GM23338 (cell line): ENCODE data around the gene ZMYND8.

Experiments
- CREB1 ChIP-seq: fragments of 250-450 bp; sonication (Bioruptor Pico); IDR thresholded peaks from 2 replicates; pipeline ENCODE4 v1.5.0; 2020; ENCODE audit warnings: low read depth, mild to moderate bottlenecking, moderate library complexity
- EZH2 ChIP-seq: fragments of 200-600 bp; sonication (generic); IDR thresholded peaks from one replicate; pipeline ENCODE4 v1.8.0; 2017; ENCODE audit warnings: antibody characterized with exemption, mild to moderate bottlenecking, low read depth; ENCODE audit not compliant: unreplicated experiment
- EZH2phosphoT487 ChIP-seq: fragments of 200-600 bp; sonication (generic); IDR thresholded peaks from one replicate; pipeline ENCODE4 v1.8.1; 2018; ENCODE audit warnings: antibody characterized with exemption; ENCODE audit not compliant: unreplicated experiment
- POLR2AphosphoS5 ChIP-seq: IDR thresholded peaks from 2 replicates; pipeline ENCODE4 v1.6.1; 2016; ENCODE audit warnings: antibody characterized with exemption, low read depth
- STAT1 ChIP-seq: IDR thresholded peaks from one replicate; pipeline ENCODE4 v1.6.1; 2016; ENCODE audit warnings: antibody characterized with exemption; ENCODE audit not compliant: unreplicated experiment
- ZNF114 ChIP-seq: fragments of 250-450 bp; sonication (Bioruptor Pico); IDR thresholded peaks from 2 replicates; pipeline ENCODE4 v1.5.0; 2020; ENCODE audit warnings: mild to moderate bottlenecking, moderate library complexity
- TF ChIP-seq, protein P1 (sequence below), 2 experiments: fragments of 200-600 bp in 1 of 2; sonication (generic) in 1 of 2; conservative IDR thresholded peaks; 2 replicates each; pipeline versions ENCODE4 v1.5.1 to v1.6.1; 2016 to 2017; ENCODE audit warnings: antibody characterized with exemption in 2 of 2, low read depth in 2 of 2, mild to moderate bottlenecking in 2 of 2, moderate library complexity in 1 of 2
- TF ChIP-seq, protein P2 (sequence below): IDR thresholded peaks from one replicate; pipeline ENCODE4 v1.6.1; 2018; ENCODE audit warnings: antibody characterized with exemption; ENCODE audit not compliant: unreplicated experiment
- TF ChIP-seq, protein P3 (sequence below): IDR thresholded peaks from 2 replicates; pipeline ENCODE4 v1.6.1; 2016; ENCODE audit warnings: antibody characterized with exemption

DNA sequence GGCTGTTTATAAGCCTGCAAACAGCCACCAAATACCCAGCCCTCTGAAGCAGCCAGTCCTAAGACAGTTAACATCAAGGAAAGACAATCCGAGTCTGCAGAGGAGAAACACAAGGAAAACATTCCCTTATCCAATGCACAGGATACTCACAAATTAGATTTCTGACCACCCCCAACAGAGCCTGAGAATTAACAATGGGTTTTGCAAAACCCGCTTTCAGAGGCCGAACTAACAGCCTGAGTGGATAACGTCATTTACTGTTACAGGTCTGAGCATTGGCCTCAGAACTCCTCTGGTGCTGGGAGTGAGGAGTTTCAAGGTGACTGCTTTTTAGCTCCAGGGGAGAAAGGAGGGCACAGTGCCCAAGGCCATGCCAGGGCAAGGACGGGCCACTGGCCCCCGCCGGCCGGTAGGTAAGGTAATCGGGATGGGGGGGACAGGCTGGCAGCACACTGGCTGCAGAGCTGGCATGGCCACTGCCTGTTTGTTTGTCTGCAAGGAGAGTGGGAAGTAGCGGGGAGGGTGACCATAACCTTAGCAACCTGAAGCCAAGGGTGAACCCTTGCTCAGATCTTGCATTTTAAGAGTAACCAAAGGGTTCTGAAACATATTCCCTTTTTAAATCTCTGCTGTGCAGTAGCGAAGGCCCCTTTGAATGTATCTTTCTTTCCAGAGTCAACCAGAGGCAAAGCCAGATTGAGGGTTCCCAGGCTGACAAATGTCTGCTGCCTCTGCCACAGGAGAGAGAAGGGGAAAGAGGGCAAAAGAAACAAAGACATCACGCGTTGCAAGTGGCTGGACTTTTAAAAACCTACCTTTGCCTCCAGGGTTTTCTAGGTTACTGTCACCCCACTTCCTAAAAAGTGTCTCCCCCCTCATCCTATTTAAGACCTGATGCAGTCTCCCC is 3.9 kb downstream of the ZMYND8 start:
- TF ChIP-seq, protein P1, sequence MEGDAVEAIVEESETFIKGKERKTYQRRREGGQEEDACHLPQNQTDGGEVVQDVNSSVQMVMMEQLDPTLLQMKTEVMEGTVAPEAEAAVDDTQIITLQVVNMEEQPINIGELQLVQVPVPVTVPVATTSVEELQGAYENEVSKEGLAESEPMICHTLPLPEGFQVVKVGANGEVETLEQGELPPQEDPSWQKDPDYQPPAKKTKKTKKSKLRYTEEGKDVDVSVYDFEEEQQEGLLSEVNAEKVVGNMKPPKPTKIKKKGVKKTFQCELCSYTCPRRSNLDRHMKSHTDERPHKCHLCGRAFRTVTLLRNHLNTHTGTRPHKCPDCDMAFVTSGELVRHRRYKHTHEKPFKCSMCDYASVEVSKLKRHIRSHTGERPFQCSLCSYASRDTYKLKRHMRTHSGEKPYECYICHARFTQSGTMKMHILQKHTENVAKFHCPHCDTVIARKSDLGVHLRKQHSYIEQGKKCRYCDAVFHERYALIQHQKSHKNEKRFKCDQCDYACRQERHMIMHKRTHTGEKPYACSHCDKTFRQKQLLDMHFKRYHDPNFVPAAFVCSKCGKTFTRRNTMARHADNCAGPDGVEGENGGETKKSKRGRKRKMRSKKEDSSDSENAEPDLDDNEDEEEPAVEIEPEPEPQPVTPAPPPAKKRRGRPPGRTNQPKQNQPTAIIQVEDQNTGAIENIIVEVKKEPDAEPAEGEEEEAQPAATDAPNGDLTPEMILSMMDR (conservative IDR thresholded peaks at IDR 0.05; ENCODE audit: low read depth in 2 of 2) = no peak
- TF ChIP-seq CREB1 (CRISPR knock-in tag) (no peak), POLR2AphosphoS5 (no peak), EZH2 (no peak), EZH2phosphoT487 (no peak), ZNF114 (CRISPR knock-in tag) (no peak), STAT1 (no peak)
- TF ChIP-seq, protein P2, sequence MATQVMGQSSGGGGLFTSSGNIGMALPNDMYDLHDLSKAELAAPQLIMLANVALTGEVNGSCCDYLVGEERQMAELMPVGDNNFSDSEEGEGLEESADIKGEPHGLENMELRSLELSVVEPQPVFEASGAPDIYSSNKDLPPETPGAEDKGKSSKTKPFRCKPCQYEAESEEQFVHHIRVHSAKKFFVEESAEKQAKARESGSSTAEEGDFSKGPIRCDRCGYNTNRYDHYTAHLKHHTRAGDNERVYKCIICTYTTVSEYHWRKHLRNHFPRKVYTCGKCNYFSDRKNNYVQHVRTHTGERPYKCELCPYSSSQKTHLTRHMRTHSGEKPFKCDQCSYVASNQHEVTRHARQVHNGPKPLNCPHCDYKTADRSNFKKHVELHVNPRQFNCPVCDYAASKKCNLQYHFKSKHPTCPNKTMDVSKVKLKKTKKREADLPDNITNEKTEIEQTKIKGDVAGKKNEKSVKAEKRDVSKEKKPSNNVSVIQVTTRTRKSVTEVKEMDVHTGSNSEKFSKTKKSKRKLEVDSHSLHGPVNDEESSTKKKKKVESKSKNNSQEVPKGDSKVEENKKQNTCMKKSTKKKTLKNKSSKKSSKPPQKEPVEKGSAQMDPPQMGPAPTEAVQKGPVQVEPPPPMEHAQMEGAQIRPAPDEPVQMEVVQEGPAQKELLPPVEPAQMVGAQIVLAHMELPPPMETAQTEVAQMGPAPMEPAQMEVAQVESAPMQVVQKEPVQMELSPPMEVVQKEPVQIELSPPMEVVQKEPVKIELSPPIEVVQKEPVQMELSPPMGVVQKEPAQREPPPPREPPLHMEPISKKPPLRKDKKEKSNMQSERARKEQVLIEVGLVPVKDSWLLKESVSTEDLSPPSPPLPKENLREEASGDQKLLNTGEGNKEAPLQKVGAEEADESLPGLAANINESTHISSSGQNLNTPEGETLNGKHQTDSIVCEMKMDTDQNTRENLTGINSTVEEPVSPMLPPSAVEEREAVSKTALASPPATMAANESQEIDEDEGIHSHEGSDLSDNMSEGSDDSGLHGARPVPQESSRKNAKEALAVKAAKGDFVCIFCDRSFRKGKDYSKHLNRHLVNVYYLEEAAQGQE = no peak
- TF ChIP-seq, protein P3, sequence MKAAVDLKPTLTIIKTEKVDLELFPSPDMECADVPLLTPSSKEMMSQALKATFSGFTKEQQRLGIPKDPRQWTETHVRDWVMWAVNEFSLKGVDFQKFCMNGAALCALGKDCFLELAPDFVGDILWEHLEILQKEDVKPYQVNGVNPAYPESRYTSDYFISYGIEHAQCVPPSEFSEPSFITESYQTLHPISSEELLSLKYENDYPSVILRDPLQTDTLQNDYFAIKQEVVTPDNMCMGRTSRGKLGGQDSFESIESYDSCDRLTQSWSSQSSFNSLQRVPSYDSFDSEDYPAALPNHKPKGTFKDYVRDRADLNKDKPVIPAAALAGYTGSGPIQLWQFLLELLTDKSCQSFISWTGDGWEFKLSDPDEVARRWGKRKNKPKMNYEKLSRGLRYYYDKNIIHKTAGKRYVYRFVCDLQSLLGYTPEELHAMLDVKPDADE = no peak
